Activated CD4-positive, alpha-beta T cell treated with anti-CD3 and anti-CD28 coated beads, Interleukin-2, amount 50 U/mL, for 24 hours (primary cell): ENCODE measurements around the gene ZNF426.

Experiments
- DNase-seq, 2 donors: peaks; one replicate each; pipeline ENCODE4 v3.0.0-alpha.2; 2020; ENCODE audit warnings: low read depth in 1 of 2, low spot score in 1 of 2

Gene ZNF426

GRCh38 chr19:9498183-9498902 lies 40.1 kb downstream of the ZNF426 start, which contains the start of gene ZNF560:
Gene ZNF560 (minus strand): TSS chr19:9498616. CDS start chr19:9475313, 23,303 bp downstream.
- DNase-seq: no peak

DNA sequence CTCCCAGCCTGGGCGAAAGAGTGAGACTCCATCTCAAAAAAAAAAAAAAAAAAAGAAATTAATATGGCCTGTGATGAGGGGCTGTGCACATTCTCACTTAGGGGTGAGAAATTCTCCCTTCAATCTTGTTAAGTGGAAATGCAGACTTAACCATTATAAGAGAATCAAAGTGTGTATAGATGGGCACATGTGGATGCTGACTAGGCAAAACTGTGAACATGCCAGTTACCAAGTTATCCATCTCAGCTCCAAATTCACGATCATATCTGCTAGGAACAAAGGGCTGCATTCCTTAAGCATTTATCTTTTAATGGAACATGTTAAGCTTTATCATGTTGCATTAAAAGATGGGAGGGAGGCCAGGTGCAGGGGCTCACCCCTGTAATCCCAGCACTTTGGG lies 44.3 kb downstream of the ZNF426 start:
- DNase-seq: no peak

GRCh38 chr19:9487016-9487415 lies 51.4 kb downstream of the ZNF426 start:
- no peak for DNase-seq

GRCh38 chr19:9485140-9485539 lies 53.3 kb downstream of the ZNF426 start:
- DNase-seq: no peak

- DNase-seq: no peak
Measured at GRCh38 chr19:9474975-9475374, 63.5 kb downstream of the ZNF426 start.
